ENCODE measurements around the gene ADARB2.

- TF ChIP-seq CTCF (IDR thresholded peaks at IDR 0.05): no peak
- TF ChIP-seq POLR2A (IDR thresholded peaks at IDR 0.05): no peak
These were observed 379.2 kb downstream of the ADARB2 start for GRCh38 chr10:1358147-1358546.
